Natural killer cell treated with Interleukin-12 subunit alpha and Interleukin-12 subunit beta and Interleukin-15 and Interleukin-18, amount 100 ng/mL, for 72 hours (primary cell): ENCODE measurements around the gene TACC3. TPM values are rescaled to one million over a fixed set of nuclear protein-coding genes. Genes with fewer than 3 reads are reported as not detected.
"Not testable (repeated sequence)": the region's sequence is repeated elsewhere in the genome, so short reads cannot be mapped to it uniquely, and the experiment has no call there.

Source experiments
- ATAC-seq, 2 donors: fragments of 150-1000 bp; cut with Tn5 transposase in 1 of 2; sonication (Bioruptor Pico), chemical (Tn5 transposase) in 1 of 2; 2 replicates each; pipeline ENCODE4 v1.10.0; 2021
- DNase-seq: peaks from one replicate; pipeline ENCODE4 v3.0.0; 2022; ENCODE audit warnings: low spot score
- H3K27ac Mint-ChIP-seq, 2 donors: 1 replicate in 1 of 2; 2 replicates in 1 of 2; pipeline ENCODE4 v1.8.0; 2022; ENCODE audit warnings: mixed read lengths in 2 of 2, mild to moderate bottlenecking in 1 of 2, moderate library complexity in 1 of 2
- H3K27me3 Mint-ChIP-seq, 2 donors: 1 replicate in 1 of 2; 2 replicates in 1 of 2; pipeline ENCODE4 v1.8.0; 2022; ENCODE audit warnings: mixed read lengths in 2 of 2
- H3K36me3 Mint-ChIP-seq: one replicate; pipeline ENCODE4 v1.8.0; 2022; ENCODE audit warnings: mixed read lengths
- H3K4me1 Mint-ChIP-seq, 2 donors: 1 replicate in 1 of 2; 2 replicates in 1 of 2; pipeline ENCODE4 v1.8.0; 2022; ENCODE audit warnings: low read depth in 2 of 2, mixed read lengths in 2 of 2, mild to moderate bottlenecking in 1 of 2
- H3K4me3 Mint-ChIP-seq: one replicate; pipeline ENCODE4 v1.8.0; 2022; ENCODE audit warnings: mixed read lengths
- H3K9me3 Mint-ChIP-seq: 2 replicates; pipeline ENCODE4 v1.8.0; 2022; ENCODE audit warnings: mixed read lengths
- total RNA-seq, 2 donors: library from RNA; stranded (reverse); gene quantifications; one replicate each; pipeline ENCODE4 v1.2.3, GENCODE V29; 2022

Gene TACC3
- total RNA-seq, 2 donors from 2014 or later = 97.2 to 212 TPM

DNA sequence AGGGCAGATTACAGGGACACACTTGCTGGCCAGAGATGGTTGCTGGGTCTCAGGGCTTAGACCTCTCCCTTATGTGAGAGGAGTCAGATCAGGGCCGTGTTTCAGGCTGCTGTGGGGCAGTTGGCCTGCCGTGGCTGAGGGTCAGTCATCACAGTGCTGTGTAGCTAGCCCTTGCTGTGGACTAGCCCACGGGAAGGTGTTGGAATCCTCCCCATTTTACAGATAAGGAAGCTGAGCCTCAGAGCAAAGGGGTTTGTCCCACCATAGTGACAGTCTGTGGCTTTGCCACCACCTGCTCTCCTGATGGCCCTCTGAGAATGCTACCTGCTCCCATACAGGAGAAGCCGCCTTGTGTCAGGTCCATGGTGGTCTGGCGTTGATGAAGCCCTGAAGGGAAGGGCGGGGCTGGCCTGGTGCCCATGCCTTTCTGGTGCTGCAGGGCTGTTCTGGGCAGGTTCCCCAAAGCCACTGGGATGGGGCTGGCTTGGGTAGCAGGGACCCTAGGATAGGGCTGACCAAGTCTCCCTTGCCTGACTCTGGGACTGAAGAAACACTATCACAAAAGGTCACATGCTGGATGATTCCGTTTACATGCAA lies 34.8 kb upstream of the TACC3 start:
- DNase-seq (no peak), ATAC-seq (no peak)
- no peaks in the 10 kb centered on the region for H3K27me3 Mint-ChIP-seq
- no peaks in the 10 kb centered on the region for H3K9me3 Mint-ChIP-seq
- no peak overlapping the region for H3K27ac Mint-ChIP-seq
- peaks cover 6 to 10% of the 10 kb centered on the region in 2 donors for H3K4me1 Mint-ChIP-seq
- H3K4me3 Mint-ChIP-seq = no peak overlapping the region
- no peaks in the 10 kb centered on the region for H3K36me3 Mint-ChIP-seq

- ATAC-seq (no peak), DNase-seq (no peak)
- Mint-ChIP-seq H3K4me3 (no peak overlapping the region), H3K36me3 (peaks cover 16% of the 10 kb centered on the region), H3K4me1 (peaks cover 0 to 2% of the 10 kb centered on the region in 2 donors), H3K27ac (no peak overlapping the region), H3K27me3 (no peaks in the 10 kb centered on the region), H3K9me3 (no peaks in the 10 kb centered on the region)
These were observed 30.6 kb upstream of the TACC3 start for GRCh38 chr4:1690698-1691097.

DNA sequence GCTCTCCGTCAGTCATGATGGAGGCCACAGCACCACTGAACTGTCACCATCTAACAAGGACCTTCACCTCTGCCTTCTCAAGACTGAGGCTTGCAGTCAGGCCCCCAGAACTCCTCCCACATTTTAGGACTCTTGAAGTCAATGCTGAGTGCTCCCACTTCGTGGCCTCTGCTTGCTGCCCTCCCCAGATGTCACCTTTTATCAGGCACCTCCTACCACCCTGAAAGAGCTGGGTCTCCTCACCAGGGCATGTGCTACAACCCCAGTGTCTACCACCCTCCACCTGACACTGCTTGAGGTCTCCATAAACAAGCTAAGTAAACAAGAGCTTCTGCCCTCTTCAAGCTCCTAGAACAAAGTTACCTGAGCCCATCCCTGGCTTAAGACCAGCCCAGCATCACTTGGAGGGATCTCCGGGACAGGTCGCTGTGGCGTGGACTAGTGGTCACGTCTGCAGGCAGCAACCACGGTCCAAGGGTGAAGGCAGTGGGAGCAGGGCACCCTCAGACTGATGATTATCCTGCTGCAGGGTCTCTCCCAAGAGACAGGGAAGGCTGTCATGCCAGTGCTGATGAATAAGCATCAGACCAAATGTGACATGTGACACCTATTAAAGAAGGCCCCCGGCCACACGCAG lies 29.5 kb upstream of the TACC3 start:
- DNase-seq (no peak), ATAC-seq (no peak)
- Mint-ChIP-seq H3K27ac (no peak overlapping the region), H3K36me3 (peaks cover 23% of the 10 kb centered on the region), H3K9me3 (no peaks in the 10 kb centered on the region), H3K4me3 (no peak overlapping the region), H3K4me1 (peaks cover 0 to 2% of the 10 kb centered on the region in 2 donors), H3K27me3 (no peaks in the 10 kb centered on the region)

GRCh38 chr4:1693131-1693896 lies 28.0 kb upstream of the TACC3 start:
- peak; percentile 86 for ATAC-seq
- H3K27ac Mint-ChIP-seq = no peak overlapping the region
- peaks cover 23% of the 10 kb centered on the region for H3K36me3 Mint-ChIP-seq

GRCh38 chr4:1695913-1696312 lies 25.4 kb upstream of the TACC3 start:
- ATAC-seq = no peak
- H3K36me3 Mint-ChIP-seq = peaks cover 30% of the 10 kb centered on the region
- no peaks in the 10 kb centered on the region for H3K9me3 Mint-ChIP-seq
- H3K4me1 Mint-ChIP-seq = peaks cover 0 to 2% of the 10 kb centered on the region in 2 donors
- no peak for DNase-seq
- H3K27ac Mint-ChIP-seq = no peak overlapping the region
- no peaks in the 10 kb centered on the region for H3K27me3 Mint-ChIP-seq
- H3K4me3 Mint-ChIP-seq = no peak overlapping the region

More at GRCh38 chr4:1693131-1693896, 28.0 kb upstream of the TACC3 start:
- no peaks in the 10 kb centered on the region for H3K9me3 Mint-ChIP-seq
- no peak overlapping the region for H3K4me3 Mint-ChIP-seq
- H3K4me1 Mint-ChIP-seq = peaks cover 0 to 2% of the 10 kb centered on the region in 2 donors
- H3K27me3 Mint-ChIP-seq = no peaks in the 10 kb centered on the region
- peak; percentile 79 for DNase-seq

GRCh38 chr4:1701671-1702070 lies 19.6 kb upstream of the TACC3 start:
- H3K4me3 Mint-ChIP-seq, H3K9me3 Mint-ChIP-seq, H3K27ac Mint-ChIP-seq, ATAC-seq, H3K27me3 Mint-ChIP-seq, DNase-seq: not testable (repeated sequence)
- H3K36me3 Mint-ChIP-seq = peaks cover 18% of the 10 kb centered on the region
- peaks cover 12 to 14% of the 10 kb centered on the region in 2 donors for H3K4me1 Mint-ChIP-seq

DNA sequence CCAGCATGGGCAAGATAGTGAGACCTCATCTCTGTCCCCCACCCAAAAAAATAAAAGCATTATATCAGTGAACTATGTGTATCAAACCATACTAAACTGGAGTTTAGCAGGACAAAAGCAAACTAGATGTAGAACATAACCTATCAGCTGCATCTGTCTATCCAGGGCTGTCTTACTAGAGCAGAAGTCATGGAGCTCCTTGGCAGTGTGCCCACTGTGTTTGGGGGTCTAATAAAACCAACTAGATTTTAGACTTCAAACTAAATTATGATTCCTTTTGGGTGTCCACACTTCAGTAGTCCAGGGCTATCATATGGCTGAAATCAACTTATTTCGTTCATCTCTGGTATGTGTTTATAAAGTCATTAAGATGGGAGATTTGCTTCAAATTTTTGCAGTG lies 17.5 kb upstream of the TACC3 start:
- Mint-ChIP-seq H3K27me3 (no peaks in the 10 kb centered on the region), H3K36me3 (peaks cover 18% of the 10 kb centered on the region), H3K27ac (no peak overlapping the region), H3K4me1 (peaks cover 18 to 19% of the 10 kb centered on the region in 2 donors), H3K4me3 (no peak overlapping the region), H3K9me3 (no peaks in the 10 kb centered on the region)
- DNase-seq (no peak), ATAC-seq (no peak)

- H3K9me3 Mint-ChIP-seq = no peaks in the 10 kb centered on the region
- ATAC-seq = no peak
- no peak overlapping the region for H3K27ac Mint-ChIP-seq
- no peak overlapping the region for H3K4me3 Mint-ChIP-seq
- H3K4me1 Mint-ChIP-seq = peaks cover 25 to 35% of the 10 kb centered on the region in 2 donors
- H3K27me3 Mint-ChIP-seq = no peaks in the 10 kb centered on the region
- DNase-seq = no peak
- H3K36me3 Mint-ChIP-seq = peaks cover 19% of the 10 kb centered on the region
These were observed 15.6 kb upstream of the TACC3 start for GRCh38 chr4:1705732-1706131.

GRCh38 chr4:1706358-1706757 lies 15.0 kb upstream of the TACC3 start:
- ATAC-seq = no peak
- Mint-ChIP-seq H3K9me3 (no peaks in the 10 kb centered on the region), H3K4me1 (peaks cover 30 to 41% of the 10 kb centered on the region in 2 donors), H3K27me3 (no peaks in the 10 kb centered on the region), H3K4me3 (no peak overlapping the region), H3K36me3 (peaks cover 23% of the 10 kb centered on the region), H3K27ac (no peak overlapping the region)
- DNase-seq = no peak

GRCh38 chr4:1708581-1708980 lies 12.7 kb upstream of the TACC3 start:
- Mint-ChIP-seq H3K9me3 (no peaks in the 10 kb centered on the region), H3K27ac (peak overlapping the region; percentile 4 to 57), H3K4me3 (peak overlapping the region; percentile 82), H3K4me1 (peaks cover 26 to 40% of the 10 kb centered on the region in 2 donors), H3K27me3 (no peaks in the 10 kb centered on the region), H3K36me3 (peaks cover 13% of the 10 kb centered on the region)
- ATAC-seq (no peak), DNase-seq (no peak)

DNA sequence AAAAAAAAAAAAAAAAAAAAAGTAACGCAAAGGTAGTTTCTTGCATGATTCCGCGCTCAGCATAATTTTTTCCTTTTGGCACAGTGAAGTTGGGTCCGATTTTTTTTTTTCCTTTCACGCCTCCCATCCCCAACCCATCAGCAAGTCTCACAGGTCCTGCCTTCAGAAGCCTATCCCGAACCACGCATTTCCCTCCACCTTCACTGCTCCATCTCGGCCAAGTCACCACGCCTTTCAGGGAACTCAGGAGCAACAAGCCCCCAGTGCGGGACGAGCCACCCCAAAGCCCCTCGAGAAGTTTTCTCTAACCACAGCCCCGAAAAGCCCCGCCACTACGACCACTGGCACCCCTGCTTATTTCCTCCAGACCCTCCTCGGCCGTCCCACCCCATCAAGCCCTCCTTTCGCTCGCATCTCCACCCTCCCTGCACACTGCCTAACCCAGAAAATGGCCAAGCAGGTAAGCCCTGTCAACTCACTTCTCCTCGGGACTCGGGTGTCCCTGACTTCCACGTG lies 10.2 kb upstream of the TACC3 start:
- Mint-ChIP-seq H3K9me3 (no peaks in the 10 kb centered on the region), H3K27me3 (no peaks in the 10 kb centered on the region), H3K36me3 (peaks cover 13% of the 10 kb centered on the region), H3K27ac (peak overlapping the region; percentile 93 to 98), H3K4me1 (peaks cover 31 to 49% of the 10 kb centered on the region in 2 donors), H3K4me3 (peak overlapping the region; percentile 82)
- ATAC-seq (no peak), DNase-seq (no peak)

- H3K27me3 Mint-ChIP-seq = no peaks in the 10 kb centered on the region
- no peak for DNase-seq
- peak overlapping the region; percentile 93 to 98 for H3K27ac Mint-ChIP-seq
- H3K9me3 Mint-ChIP-seq = no peaks in the 10 kb centered on the region
- peaks cover 13% of the 10 kb centered on the region for H3K36me3 Mint-ChIP-seq
- peak overlapping the region; percentile 82 for H3K4me3 Mint-ChIP-seq
- peak; percentile 41 to 57 for ATAC-seq
- H3K4me1 Mint-ChIP-seq = peaks cover 31 to 49% of the 10 kb centered on the region in 2 donors
These were observed 9.6 kb upstream of the TACC3 start for GRCh38 chr4:1711571-1712215.

- peak; percentile 98 for DNase-seq
- Mint-ChIP-seq H3K27ac (peak within 1 kb of the TSS; percentile 97 to 98), H3K36me3 (peaks cover 13% of the 10 kb centered on the region), H3K27me3 (no peaks in the 10 kb centered on the region), H3K4me1 (peaks cover 31 to 49% of the 10 kb centered on the region in 2 donors), H3K9me3 (no peaks in the 10 kb centered on the region), H3K4me3 (peak within 1 kb of the TSS; percentile 82)
- peak; percentile 91 to 95 for ATAC-seq
These were observed 8.9 kb upstream of the TACC3 start, which contains the start of gene SLBP for GRCh38 chr4:1712216-1713002. Gene SLBP (minus strand): TSS chr4:1712319. CDS start chr4:1712188, 131 bp downstream.
